Lower lobe of right lung (tissue), 2 donors: Measurements from ENCODE around the gene TBC1D7. TPM values are rescaled to one million over a fixed set of nuclear protein-coding genes. Genes with fewer than 3 reads are reported as not detected.

ENCODE experiments used
- ATAC-seq, 2 donors: fragments of 200-7000 bp; cut with Tn5 transposase; one replicate each; pipeline ENCODE4 v1.9.1; 2020 to 2022; ENCODE audit warnings: mild to moderate bottlenecking in 2 of 2, moderate library complexity in 2 of 2
- DNase-seq: peaks from one replicate; pipeline ENCODE4 v3.0.0-alpha.2; 2020
- H3K27ac ChIP-seq: fragments of 200-600 bp; one replicate; pipeline ENCODE4 v1.8.0; 2022
- H3K27me3 ChIP-seq: fragments of 200-600 bp; one replicate; pipeline ENCODE4 v1.8.0; 2022; ENCODE audit warnings: low read depth
- H3K36me3 ChIP-seq: fragments of 200-600 bp; one replicate; pipeline ENCODE4 v1.8.0; 2022; ENCODE audit warnings: mild to moderate bottlenecking
- H3K4me1 ChIP-seq: fragments of 200-600 bp; one replicate; pipeline ENCODE4 v1.8.0; 2022
- H3K4me3 ChIP-seq: fragments of 200-600 bp; one replicate; pipeline ENCODE4 v1.8.0; 2022; ENCODE audit warnings: mild to moderate bottlenecking
- H3K9me3 ChIP-seq: fragments of 200-600 bp; one replicate; pipeline ENCODE4 v1.8.0; 2022
- CTCF ChIP-seq: fragments of 200-600 bp; IDR thresholded peaks from one replicate; pipeline ENCODE4 v1.8.0; 2022; ENCODE audit warnings: antibody characterized with exemption, mild to moderate bottlenecking
- intact Hi-C: fragments of 100-400 bp; cut with DNase I; formaldehyde crosslinking; loops from one replicate; pipeline ENCODE4 v1.11.0; 2022
- total RNA-seq: library from RNA; stranded (reverse); fragmentation: NEBNext Ultra II Directional; extraction: Animal tissue kit (Norgen Biotek cat#: 25700); gene quantifications from one replicate; pipeline ENCODE4 v1.2.1, GENCODE V29; 2021
- donor health status: DM: no; HTN: yes; CAD: no; lungs with severe emphysema.

TBC1D7 gene
- total RNA-seq, 1 donor from 2014 or later, result 18.8 TPM

GRCh38 chr6:13338038-13338437 lies 9.7 kb upstream of the TBC1D7 start:
- Histone ChIP-seq H3K9me3 (no peaks in the 10 kb centered on the region), H3K27ac (peak overlapping the region; percentile 58), H3K4me1 (no peaks in the 10 kb centered on the region), H3K27me3 (no peaks in the 10 kb centered on the region), H3K4me3 (no peak overlapping the region), H3K36me3 (no peaks in the 10 kb centered on the region)
- ATAC-seq (no peak), DNase-seq (peak; percentile 61)
- no peak for TF ChIP-seq CTCF
- intact Hi-C loops, result no loop called here

- Histone ChIP-seq H3K9me3 (no peaks in the 10 kb centered on the region), H3K27ac (no peak overlapping the region), H3K36me3 (no peaks in the 10 kb centered on the region), H3K4me1 (no peaks in the 10 kb centered on the region), H3K27me3 (no peaks in the 10 kb centered on the region), H3K4me3 (no peak overlapping the region)
- peak; percentile 93 for TF ChIP-seq CTCF
- intact Hi-C loops, result no loop called here
- DNase-seq (peak; percentile 79), ATAC-seq (peak; percentile 87 to 88)
These were observed 8.2 kb upstream of the TBC1D7 start for GRCh38 chr6:13336553-13336952.

- TF ChIP-seq CTCF, result no peak
- intact Hi-C loops, result no loop called here
- no peak for DNase-seq
- H3K4me1 ChIP-seq, result no peaks in the 10 kb centered on the region
- peak in 1 of 2 donors; percentile 13 for ATAC-seq
- H3K9me3 ChIP-seq, result no peaks in the 10 kb centered on the region
- no peaks in the 10 kb centered on the region for H3K27me3 ChIP-seq
- no peak overlapping the region for H3K27ac ChIP-seq
- no peaks in the 10 kb centered on the region for H3K36me3 ChIP-seq
- no peak overlapping the region for H3K4me3 ChIP-seq
These were observed 6.6 kb upstream of the TBC1D7 start for GRCh38 chr6:13334953-13335352.

DNA sequence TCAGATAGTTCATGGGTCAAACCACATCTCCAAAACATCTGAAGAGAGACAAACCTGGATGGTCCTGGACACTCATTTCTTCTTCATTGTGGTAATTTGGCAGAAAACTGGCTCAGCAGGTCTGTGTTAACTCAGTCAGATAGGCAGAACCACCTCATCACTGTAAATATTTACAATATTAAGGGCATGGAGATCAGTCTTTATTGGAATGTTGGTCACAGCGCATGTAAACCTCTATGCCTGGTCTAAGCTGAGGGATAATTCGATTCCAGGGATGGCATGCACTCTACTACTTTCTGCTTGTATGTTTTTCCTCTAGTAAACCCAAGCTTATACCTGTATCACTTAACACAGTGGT lies 4.0 kb upstream of the TBC1D7 start:
- DNase-seq, result no peak
- no peak for TF ChIP-seq CTCF
- peaks cover 12% of the 10 kb centered on the region for H3K4me1 ChIP-seq
- intact Hi-C loops, result no loop called here
- H3K9me3 ChIP-seq, result no peaks in the 10 kb centered on the region
- no peak for ATAC-seq
- no peak overlapping the region for H3K4me3 ChIP-seq
- no peaks in the 10 kb centered on the region for H3K27me3 ChIP-seq
- H3K36me3 ChIP-seq, result no peaks in the 10 kb centered on the region
- H3K27ac ChIP-seq, result no peak overlapping the region

DNA sequence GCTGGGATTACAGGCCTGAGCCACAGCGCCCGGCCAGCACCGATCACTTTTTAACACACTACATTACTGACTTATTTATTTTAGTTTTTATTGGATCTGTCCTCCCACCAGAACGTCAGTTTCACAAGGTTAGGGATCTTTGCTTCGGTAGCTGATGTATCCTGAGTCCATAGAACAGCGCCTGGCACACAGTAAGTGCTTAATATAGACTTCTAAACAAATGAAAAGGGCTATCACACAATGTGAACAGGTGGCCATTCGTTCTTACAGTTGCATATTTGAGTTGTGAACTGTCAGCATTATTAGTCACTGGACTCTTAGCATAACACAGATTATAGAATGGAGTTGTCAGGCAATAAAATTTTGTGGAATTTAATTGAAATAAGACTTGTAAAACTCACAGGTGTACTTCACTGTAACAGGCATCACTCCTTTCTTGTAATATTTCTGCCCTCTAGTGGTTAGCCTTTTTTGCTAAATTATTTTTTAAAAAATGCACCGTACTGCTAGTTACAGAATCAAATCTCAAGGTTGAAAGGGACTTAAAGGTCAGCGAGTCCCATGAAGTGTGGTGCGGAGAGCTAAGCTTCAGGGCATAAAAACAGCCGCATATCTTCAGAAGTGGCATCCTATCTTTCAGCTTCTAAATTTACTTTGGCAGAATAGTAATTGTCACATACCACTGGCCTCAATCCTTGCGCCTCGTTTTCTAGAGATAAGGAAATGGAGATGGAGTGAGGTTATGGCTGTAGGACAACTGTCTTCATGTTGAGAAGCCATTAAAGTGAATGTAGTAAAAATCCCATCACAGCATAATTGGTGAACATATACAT lies 3.4 kb upstream of the TBC1D7 start:
- H3K4me1 ChIP-seq, result peaks cover 18% of the 10 kb centered on the region
- ATAC-seq (no peak), DNase-seq (no peak)
- H3K9me3 ChIP-seq, result no peaks in the 10 kb centered on the region
- H3K27ac ChIP-seq, result no peak overlapping the region
- no peaks in the 10 kb centered on the region for H3K27me3 ChIP-seq
- TF ChIP-seq CTCF, result peak; percentile 65
- intact Hi-C loops, result no loop called here
- H3K36me3 ChIP-seq, result no peaks in the 10 kb centered on the region
- no peak overlapping the region for H3K4me3 ChIP-seq
